ENCODE data around the gene WHRN. TPM values are rescaled to one million over a fixed set of nuclear protein-coding genes. Genes with fewer than 3 reads are reported as not detected.

WHRN gene
- polyA plus RNA-seq, 3 donors = 7.3 to 17.2 (median 10.2) TPM

DNA sequence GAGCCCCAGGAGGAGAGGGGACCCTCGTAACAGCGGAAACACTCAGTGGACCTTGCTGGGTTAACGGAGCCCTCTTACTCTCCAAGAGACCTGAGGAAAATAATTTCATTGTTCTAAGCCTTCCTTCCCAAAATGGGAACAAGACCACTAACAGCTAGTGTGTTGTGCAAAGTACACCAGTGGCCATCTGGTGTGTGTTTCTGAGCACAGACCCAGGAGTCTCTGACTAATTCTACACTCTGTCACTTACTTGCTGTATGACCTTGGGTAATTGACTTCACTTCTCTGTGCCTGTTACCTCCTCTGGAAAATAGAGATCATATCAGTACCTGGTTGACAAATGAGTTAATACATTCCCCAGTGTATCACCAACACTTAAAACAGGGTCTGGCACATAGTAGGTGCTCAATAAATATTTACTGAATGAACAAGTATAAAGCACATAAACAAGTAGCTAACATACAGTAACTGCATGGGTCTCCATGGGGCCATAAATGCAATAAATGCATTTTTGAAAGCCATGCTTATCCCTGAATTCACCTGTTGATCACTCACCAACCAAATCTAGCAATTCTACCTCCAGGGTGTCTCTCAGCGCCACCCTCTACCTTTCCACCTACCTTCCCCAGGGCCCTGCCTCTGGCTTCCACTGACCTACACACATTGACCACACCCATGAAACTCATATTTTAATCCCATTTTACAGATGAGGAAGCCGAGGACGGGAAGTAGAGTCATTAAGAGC lies 72.8 kb downstream of the WHRN start:
- DNase-seq (ENCODE audit: extremely low read depth in 1 of 11, low read depth in 9 of 11, low spot score in 4 of 11) = no peak

DNA sequence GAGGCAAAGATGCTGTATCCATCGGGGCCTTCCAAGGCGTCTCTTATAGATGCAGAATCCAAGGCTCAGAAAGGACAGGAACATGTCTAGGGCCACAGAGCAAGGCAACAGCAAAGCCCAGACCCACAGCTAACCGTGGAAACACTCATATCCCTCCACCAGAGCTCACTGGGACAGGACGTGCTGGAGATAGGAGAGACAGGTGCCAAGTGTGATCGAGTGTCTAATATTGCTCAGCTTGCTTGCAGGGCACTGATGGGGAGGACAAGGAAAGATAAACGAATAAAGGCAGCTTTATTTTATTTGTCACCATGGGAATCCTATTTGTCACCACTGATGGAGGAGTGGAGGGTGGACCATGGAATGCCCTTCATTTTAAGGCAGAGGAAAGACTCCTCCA lies 73.5 kb downstream of the WHRN start:
- DNase-seq (ENCODE audit: extremely low read depth in 1 of 11, low read depth in 9 of 11, low spot score in 4 of 11) = no peak

DNA sequence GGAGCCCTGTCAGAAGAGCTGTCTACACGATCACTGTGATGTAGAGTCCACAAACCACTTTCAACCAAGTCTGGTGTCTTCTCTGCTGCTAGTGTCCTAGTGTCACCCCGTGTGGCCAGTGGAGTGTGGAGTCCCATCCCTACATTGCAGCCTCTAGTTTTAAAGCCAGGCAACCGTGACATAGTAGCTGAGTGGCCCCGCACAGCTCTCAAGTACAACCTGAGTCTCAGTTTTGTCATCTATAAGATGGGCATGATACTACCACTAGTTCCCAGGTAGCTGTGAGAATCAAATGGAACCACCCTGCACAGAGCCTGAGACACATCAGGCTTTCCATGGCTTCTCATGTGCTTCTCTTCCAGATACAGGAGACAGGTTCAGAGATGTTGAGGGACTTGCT lies 74.3 kb downstream of the WHRN start:
- DNase-seq (ENCODE audit: extremely low read depth in 1 of 11, low read depth in 9 of 11, low spot score in 4 of 11) = no peak

DNA sequence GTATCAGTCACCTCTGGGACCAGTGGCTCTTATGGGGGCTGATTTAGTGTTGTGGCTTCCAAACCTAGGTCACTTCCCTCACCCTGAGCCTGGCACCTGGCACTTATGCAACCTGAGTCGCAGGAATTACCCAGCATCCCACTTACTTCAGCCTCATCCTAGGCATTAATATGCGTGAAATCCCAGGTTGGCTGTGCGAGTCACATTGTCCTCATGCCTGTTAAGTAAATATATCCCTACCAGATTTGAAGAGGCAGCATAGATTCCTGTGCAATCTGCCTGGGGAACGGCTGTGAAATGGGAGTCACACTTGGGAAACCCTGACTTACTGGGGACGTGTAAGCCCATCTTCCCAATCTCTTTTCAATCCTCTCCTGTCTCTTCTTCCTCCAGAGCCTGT lies 74.8 kb downstream of the WHRN start:
- no peak for DNase-seq (ENCODE audit: extremely low read depth in 1 of 11, low read depth in 9 of 11, low spot score in 4 of 11)

DNA sequence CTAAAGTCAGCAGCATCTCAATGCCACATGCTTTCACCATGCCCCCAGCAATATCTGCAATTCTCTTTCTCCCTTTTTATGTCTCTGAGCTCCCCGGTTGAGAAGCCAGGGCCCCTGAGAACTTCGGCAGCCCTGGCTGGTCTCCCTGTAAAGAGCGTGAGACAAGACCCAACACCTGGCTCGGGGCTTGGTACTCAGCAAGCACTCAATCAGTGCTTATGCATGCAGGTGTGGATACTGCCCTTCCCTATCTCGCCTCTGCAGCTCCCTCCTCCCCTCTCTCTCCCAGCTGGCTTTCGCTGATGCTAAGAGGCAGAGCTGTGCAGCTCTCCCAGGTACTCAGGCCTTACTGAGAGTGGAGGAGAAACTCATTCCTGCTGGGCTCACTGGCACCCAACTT lies 75.8 kb downstream of the WHRN start:
- no peak for DNase-seq (ENCODE audit: extremely low read depth in 1 of 11, low read depth in 9 of 11, low spot score in 4 of 11)

DNA sequence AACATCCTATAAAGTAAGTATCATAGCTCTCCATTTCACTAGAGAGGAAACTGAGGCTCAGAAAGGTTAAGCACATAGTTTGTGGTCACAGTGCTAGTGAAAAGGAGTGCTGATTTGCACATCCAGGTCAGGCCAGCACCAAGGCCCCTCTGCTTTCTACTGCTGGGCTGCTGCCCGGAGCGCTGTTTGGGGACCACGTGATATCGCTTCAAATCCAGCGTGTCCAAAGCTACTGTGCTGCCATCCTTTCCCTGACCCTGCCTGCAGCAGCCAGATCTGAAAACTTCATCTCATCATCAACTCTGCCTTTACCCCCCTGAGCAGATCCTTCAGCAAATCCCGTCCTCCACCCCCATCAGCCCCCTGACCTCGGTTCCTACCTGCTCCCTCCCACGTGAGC lies 76.8 kb downstream of the WHRN start:
- no peak for DNase-seq (ENCODE audit: extremely low read depth in 1 of 11, low read depth in 9 of 11, low spot score in 4 of 11)

DNA sequence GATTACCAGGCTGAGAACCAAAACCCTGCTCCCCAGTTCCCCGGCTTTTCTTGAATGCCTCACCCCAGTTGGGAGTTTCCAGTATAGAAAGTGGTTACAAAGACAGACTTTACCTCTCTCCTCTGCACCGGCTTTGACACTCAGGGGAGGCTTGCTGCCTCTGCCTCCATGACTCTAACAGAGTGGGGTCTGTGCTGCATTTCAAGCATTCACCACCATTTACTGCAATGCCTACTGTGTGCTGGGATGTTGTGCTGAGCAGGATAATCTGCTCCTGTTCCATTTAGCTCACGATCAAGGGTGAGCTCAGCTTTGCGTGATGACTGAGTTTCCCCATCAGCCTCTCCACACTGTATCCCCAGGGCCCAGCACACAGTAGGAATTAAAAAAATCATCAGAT lies 77.6 kb downstream of the WHRN start:
- no peak for DNase-seq (ENCODE audit: extremely low read depth in 1 of 11, low read depth in 9 of 11, low spot score in 4 of 11)

DNA sequence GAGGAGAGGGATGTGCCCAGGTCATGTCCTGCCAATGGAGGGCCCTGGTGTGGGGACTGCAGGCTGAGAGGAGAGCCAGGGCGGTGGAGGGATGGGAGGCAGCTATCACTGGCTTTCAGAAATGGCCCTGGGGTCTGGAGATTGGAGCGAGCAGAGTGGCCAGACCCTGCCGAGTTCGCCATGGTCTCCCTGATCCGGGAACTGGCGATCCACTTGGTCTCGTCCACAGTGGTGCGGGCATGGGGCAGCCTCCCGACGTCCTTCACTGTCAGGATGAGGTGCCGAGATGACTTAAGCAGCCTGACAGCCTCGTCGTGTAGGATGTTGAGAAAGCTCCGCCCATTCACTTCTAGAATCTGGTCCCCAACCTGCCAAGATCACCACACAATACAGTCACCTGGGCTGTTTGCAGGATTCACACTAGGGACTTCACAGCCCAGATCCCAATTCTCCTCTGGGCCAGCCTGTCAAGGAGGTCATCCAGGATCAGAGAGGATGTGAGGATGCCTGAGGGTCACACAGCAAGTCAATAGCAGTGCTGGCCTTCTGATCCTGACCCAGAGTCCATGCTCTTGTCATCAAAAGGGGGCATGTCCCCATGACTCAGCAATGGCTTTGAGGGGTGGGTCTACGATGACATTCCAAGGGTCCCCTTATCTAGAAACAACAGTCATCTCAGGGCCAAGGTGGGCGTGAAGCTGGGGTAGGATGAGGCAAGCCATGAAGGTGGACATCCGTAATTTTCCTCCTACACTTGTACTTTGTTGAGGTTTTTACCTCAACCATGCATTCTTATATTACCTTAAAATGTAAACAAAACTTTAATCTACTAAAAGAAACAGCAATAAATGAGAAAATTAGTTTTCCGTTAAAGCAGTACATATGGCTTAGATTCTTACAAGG lies 79.0 kb downstream of the WHRN start:
- DNase-seq (ENCODE audit: extremely low read depth in 1 of 11, low read depth in 9 of 11, low spot score in 4 of 11) = no peak

DNA sequence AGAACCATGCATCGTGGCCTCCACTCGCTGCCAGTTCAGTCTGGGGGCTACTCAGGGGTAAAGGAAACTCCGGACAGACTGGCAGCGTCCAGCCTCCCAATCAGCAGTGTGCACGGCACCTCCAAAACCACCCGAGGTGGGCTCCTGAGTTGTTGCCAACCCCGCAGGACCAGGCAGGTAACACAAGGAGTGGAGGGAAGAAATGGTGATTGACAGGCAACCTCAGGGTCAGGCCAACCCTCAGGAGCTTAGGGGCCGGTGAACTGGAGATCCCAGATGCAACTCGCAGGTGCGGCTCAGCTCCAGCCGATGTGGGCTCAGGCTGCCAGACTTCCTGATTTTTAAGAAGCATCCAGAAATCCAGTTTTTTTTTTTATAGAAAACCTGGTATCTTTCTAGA lies 80.1 kb downstream of the WHRN start:
- no peak for DNase-seq (ENCODE audit: extremely low read depth in 1 of 11, low read depth in 9 of 11, low spot score in 4 of 11)

DNA sequence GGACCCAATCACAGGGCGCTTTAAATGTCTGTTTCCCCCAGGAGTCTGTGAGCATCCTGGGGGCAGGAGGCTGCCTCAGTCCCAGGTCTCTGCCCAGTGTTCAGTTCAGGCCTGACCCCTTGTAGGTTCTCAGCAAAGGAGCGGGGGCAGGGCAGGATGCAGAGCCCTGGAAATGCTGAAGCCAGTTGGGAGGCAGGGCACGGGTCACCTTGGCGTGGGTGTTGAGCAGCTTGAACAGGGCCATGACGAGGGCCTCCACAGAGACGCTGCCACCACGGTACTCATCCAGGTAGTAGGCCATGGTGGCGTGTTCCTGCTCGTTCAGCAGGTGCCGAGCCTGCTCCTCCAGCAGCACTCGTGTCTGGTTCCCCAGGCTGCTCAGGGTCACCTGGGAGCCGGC lies 81.1 kb downstream of the WHRN start:
- DNase-seq (ENCODE audit: extremely low read depth in 1 of 11, low read depth in 9 of 11, low spot score in 4 of 11) = no peak

DNA sequence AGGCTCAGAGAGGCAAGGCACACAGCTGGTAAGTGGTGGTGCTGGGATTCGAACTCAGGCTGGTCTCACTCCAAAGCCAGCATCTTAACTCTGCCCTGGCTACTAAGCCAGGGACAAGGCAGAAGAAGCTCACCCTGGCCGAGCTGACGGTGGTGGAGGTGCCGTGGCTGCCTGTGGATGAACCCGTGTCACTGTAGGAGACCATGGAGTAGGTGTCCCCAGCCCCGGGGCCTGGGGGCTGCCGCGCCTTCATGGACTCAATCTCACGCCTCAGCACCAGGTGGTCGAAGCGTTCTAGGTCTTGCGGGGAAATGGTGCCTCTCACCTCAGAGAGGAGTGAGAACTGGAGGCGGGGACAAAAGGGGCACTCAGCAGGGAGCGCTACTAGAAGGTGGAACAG lies 82.1 kb downstream of the WHRN start:
- DNase-seq (ENCODE audit: extremely low read depth in 1 of 11, low read depth in 9 of 11, low spot score in 4 of 11) = no peak

DNA sequence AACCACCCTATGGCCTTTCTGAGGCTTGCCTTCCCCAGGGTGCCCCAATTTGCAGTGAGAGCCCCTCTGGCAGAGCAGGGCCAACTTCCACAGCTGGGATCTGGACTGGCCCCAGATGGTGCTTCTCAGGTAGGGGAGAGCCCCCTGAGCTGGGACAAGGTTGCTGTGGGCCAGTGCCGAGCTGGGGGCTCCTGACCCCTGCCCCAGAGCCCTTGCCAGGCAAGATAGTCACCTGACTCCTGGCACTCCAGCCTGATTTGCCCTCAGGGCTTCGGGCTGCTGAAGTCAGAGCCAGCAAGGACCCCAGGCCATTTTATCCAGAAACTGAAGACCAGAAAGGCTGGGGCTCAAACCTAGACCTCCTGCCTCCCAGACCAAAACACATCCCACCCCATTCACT lies 84.1 kb downstream of the WHRN start:
- DNase-seq (ENCODE audit: extremely low read depth in 1 of 11, low read depth in 9 of 11, low spot score in 4 of 11) = no peak

DNA sequence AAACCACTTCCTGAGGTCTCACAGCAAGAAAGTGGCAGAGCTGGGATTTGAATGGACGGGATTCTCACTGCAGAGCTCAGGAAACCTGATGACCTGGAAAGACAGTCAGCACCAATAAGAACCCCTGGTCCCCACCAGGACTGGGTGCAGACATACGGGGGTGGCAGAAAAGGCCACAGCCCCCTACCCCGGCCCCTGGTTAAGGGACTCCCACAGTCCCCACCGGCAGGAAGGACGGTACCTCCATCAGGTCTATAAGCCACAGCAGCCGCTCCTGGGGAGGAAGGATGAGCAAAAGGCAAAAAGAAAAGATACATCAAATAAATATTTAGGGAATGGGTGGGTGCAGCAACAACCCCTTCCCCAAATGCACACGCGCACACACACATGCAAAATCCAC lies 85.5 kb downstream of the WHRN start:
- DNase-seq (ENCODE audit: extremely low read depth in 1 of 11, low read depth in 9 of 11, low spot score in 4 of 11) = no peak

DNA sequence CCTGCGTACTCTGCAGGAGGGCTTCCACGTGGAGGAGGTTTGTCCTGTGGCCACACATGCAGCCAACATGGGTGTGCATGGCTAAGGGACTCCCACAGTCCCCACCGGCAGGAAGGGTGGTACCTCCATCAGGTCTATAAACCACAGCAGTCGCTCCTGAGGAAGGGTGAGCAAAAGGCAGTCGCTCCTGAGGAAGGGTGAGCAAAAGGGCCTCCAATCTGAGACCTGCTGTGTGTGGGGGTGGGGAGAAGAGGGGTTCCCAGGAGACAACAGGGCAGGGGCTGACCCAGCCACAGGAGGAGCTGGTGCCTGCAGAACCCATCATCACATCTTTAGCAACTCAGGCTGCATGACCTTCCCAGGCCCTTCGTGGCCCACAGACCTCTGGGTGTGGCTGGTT lies 87.2 kb downstream of the WHRN start:
- DNase-seq (ENCODE audit: extremely low read depth in 1 of 11, low read depth in 9 of 11, low spot score in 4 of 11) = no peak

DNA sequence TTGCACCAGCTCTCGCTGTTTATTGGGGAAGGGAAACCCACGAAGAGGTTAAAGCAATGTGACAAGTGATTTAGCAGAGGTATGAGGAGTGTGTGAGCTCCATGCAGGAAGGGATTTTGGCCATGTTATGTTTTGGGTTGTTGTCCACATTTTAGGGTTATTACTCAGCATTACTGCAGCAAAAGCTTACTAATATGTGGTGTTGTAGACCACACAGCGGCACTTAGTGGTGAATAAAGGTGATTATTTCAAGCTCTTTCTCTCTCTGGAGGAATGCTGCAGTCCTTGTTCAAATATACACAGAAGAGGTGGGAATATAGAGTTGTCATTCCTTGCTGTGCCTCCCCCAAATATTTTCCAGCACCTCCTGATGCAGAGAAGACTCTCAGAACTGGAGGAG lies 87.8 kb downstream of the WHRN start:
- DNase-seq (ENCODE audit: extremely low read depth in 1 of 11, low read depth in 9 of 11, low spot score in 4 of 11) = no peak

DNA sequence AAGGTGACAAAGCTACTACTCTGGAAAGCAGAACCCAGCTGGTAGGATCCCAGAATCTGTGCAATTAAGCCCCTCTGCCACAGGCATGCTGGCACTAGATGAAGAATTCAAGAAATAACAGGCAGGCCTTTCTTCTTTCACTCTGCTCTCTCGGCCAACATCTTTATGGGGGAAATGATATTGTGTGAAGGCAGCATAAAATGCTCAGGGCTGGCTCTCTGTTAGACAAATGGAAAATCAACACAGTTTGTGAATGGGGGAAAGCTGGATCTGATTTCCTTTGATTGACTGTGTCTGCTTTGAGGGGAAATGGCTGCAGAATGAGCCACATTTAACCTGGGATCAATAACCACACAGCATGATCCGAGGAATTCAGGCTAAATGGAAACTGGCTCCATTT lies 88.4 kb downstream of the WHRN start:
- no peak for DNase-seq (ENCODE audit: extremely low read depth in 1 of 11, low read depth in 9 of 11, low spot score in 4 of 11)

DNA sequence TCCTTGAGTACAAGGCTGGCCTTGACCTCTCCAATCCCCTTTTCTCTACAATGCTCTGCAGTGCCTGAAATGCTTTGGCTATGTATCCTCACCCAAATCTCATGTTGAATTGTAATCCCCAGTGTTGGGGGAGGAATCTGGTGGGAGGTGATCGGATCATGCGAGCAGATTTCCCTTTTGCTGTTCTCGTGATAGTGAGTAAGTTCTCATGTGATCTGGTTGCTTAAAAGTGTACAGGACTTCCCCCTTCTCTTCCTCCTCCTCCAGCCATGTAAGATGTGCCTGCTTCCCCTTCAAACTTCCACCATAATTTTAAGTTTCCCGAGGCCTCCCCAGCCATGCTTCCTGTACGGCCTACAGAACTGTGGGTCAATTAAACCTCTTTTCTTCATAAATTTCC lies 89.0 kb downstream of the WHRN start:
- DNase-seq (ENCODE audit: extremely low read depth in 1 of 11, low read depth in 9 of 11, low spot score in 4 of 11) = no peak

DNA sequence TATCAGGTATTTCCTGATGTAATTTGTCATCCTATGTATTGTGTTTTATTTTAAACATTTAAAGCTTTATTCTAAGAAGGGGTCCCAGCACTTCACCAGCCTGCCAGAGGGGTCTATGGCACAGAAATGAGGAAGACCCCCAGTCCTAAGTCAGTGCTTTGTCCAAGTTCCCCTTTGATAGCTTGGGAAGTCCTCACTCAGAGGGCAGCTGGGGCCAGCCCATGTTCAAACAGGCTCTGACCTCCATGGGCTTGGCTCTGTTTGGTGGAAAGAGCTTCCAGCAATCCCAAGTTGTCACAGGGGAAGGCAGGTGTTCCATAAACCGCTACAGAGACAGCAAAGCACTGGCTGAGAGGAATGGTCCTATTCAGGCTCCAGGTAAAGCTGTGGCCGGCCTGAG lies 90.9 kb downstream of the WHRN start:
- no peak for DNase-seq (ENCODE audit: extremely low read depth in 1 of 11, low read depth in 9 of 11, low spot score in 4 of 11)

DNA sequence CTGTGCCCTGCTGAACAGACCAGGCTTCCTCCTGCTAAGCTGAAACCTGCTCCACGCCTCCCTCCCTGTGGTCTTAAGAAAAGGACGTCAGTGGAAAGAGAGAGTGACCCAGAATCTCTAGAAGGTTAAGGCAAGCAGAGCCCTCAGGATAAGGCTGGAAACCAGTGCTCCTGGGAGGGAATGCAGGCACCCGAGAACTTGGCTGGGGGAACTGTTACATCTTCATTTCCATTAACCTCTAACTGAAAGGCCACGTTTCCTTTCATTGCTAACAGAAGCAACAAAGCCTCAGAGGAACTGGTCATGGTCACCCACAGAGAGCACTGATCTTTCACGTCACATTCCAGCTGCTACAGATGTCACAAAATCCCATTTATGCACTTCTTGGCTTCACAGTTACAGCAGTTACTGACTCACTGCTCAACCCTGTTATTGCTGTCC lies 91.4 kb downstream of the WHRN start:
- no peak for DNase-seq (ENCODE audit: extremely low read depth in 1 of 11, low read depth in 9 of 11, low spot score in 4 of 11)

DNA sequence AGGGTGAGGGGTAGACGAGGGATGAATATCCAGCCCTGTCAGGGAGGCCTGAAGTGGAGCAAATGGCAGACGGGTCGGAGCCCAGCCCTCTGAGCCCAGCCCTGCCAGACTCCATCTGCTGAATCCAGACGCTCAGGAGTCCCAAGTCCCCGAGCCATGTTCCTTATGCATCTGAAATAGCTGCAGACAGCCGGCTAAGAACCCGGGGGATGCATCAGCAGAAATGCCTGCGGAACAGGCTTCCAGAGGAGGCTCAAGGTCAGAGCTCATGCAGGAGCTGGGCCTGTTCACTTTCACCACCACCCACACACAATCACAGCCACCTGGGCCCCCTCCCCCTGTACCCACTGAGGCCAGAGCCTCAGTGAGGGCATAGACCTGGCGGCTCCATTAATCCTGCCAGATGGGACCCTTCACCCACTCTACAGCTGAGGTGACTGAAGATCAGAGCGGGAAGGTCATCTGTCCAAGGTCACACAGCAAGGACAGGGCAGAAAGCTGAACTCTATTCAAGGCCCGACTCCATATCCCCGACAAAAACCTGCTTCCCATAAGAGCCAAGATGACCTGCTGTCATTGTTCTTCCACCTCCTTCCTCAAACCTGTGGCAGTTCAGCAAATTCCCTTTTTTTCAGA lies 93.1 kb downstream of the WHRN start:
- no peak for DNase-seq (ENCODE audit: extremely low read depth in 1 of 11, low read depth in 9 of 11, low spot score in 4 of 11)
